ENCODE measurements around the gene RPP25L. TPM values are rescaled to one million over a fixed set of nuclear protein-coding genes. Genes with fewer than 3 reads are reported as not detected.

Gene RPP25L, protein sequence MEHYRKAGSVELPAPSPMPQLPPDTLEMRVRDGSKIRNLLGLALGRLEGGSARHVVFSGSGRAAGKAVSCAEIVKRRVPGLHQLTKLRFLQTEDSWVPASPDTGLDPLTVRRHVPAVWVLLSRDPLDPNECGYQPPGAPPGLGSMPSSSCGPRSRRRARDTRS
- 10 to 100 TPM in 2 of 4 donors, 1 to 10 TPM in 2; 3.0 to 65.5 (median 22.1) TPM for total RNA-seq

DNA sequence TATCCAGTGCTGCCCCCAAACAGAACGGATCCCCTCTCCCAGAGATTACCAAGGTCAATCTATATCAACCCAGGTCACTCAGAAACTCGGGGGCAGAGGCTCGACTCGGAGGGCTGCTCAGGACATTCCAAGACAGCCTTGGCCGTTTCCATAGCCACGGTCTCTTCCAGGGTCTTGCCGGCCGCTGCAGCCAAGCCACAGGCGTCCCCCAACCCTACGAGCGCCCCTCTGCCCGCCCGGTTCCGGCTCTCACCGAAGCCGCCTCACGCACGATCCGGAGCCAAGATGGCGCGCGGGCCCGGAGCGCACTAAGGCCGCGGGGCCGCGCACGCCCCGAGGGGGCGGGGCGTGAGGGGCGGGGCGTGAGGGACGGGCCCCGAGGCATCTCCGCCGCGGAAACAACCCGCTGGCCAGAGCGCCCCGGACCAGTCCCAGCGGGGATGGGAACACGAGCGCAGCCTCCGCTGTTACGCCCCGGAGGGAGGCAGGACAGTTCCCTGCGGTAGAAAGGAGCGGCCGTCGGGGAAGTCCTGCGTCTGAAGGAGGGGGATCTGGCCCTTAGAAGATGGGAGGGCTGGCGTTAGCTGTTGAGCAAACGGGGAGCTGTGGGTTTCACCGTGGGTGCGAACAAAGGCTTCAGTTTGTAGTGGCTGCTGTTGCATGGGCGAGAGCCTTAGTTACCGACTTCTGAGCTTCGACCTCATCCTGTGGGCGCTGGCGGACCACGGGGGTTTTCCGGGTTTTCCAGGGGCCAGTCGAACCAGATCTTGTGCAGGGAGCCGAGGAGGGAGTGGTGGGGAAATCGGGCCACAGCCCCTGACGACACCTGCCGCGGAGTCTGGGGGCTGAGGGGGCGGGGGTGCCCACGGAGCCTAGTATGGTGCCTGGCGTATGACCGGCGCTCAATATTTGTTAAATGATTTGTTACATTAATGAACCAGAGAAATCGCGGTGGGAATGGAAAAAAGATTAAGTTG is at the start of gene RPP25L:
Gene RPP25L, minus strand, starts transcription at position 287 of the 977 bp plus-strand sequence. CDS start 801 bp downstream, outside the sequence.
- H3K4me3 ChIP-seq = peak within 1 kb of the TSS; percentile 44 to 86 (median 61)
- TF ChIP-seq POLR2AphosphoS5 (IDR thresholded peaks at IDR 0.05) = peak; percentile 87 to 98 (median 96)
- peak; percentile 84 for TF ChIP-seq POLR2A (IDR thresholded peaks at IDR 0.05)
- TF ChIP-seq EP300 (IDR thresholded peaks at IDR 0.05; ENCODE audit: low read depth) = no peak
- peak within 1 kb of the TSS; percentile 84 to 93 (median 88) for H3K27ac ChIP-seq
- in situ Hi-C loops (cut with MboI; ENCODE audit: low pct_ligation_motif_present in 1 of 4, low pct_unique_long_range_greater_than_20kb in 1 of 4, low sequenced_read_pairs in 3 of 4) = no loop called here
- intact Hi-C loops (cut with DNase I; ENCODE audit: low total_unique reads) = no loop called here
- peaks cover 3 to 23% (median 17%) of the 10 kb centered on the region in 4 donors for H3K4me1 ChIP-seq
- H3K27me3 ChIP-seq = no peaks in the 10 kb centered on the region
- peaks cover 0 to 6% (median 2%) of the 10 kb centered on the region in 4 donors for H3K36me3 ChIP-seq
- WGBS, 2 donors (ENCODE audit: low coverage in 1 of 2) = 0% methylated on average over 2 to 64 of the region's 77 CpGs
- H3K9me3 ChIP-seq = no peaks in the 10 kb centered on the region
- DNase-seq = peak; percentile 90

DNA sequence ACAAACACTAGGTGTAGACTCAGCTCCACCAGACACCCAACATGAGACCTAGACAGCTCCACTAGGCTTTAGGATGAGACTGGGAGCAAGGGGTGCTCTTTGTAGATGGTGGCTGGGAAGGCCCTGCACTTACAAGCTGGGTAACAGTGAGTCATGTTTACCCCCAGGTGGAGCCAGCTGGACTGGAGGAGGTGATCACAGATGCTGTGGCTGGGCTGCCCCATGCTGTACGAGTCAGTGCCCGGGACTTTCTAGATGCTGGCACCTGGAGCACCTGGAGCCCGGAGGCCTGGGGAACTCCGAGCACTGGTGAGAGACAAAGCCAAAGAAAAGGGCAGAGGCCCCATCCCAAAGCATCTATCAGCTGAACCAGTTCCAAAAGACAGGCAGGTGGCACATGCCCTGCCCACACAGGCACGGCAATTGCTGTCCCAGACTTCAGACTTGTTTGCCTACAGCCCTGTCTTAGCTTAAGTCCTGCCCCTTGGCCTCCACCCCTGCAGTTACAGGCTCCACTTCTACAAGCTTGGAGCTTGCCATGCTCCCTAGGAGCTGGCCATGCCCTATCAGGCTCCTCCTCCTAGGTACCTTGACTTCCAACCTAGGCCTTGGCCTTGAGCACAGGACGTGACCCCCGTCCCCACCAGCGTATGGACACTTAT is 47.8 kb upstream of the RPP25L start:
- Histone ChIP-seq H3K27ac (peak overlapping the region in 1 of 4 donors; percentile 3), H3K9me3 (no peaks in the 10 kb centered on the region), H3K4me3 (no peak overlapping the region), H3K36me3 (no peaks in the 10 kb centered on the region), H3K27me3 (no peaks in the 10 kb centered on the region), H3K4me1 (peaks cover 8 to 20% (median 15%) of the 10 kb centered on the region in 4 donors)
- DNase-seq = peak; percentile 37
- 57 to 80% methylated on average over 3 to 7 of the region's 8 CpGs for WGBS, 2 donors (ENCODE audit: low coverage in 1 of 2)
- intact Hi-C loops (cut with DNase I; ENCODE audit: low total_unique reads) (loop anchor here (10.0 kb wide), 1 partner anchor 425 kb away; no protein-coding TSS in a partner anchor), in situ Hi-C loops (cut with MboI; ENCODE audit: low pct_ligation_motif_present in 1 of 4, low pct_unique_long_range_greater_than_20kb in 1 of 4, low sequenced_read_pairs in 3 of 4) (no loop called here)
- no peak for TF ChIP-seq POLR2A (IDR thresholded peaks at IDR 0.05)
- no peak for TF ChIP-seq EP300 (IDR thresholded peaks at IDR 0.05; ENCODE audit: low read depth)
- TF ChIP-seq POLR2AphosphoS5 (IDR thresholded peaks at IDR 0.05) = no peak
- TF ChIP-seq, protein P1, sequence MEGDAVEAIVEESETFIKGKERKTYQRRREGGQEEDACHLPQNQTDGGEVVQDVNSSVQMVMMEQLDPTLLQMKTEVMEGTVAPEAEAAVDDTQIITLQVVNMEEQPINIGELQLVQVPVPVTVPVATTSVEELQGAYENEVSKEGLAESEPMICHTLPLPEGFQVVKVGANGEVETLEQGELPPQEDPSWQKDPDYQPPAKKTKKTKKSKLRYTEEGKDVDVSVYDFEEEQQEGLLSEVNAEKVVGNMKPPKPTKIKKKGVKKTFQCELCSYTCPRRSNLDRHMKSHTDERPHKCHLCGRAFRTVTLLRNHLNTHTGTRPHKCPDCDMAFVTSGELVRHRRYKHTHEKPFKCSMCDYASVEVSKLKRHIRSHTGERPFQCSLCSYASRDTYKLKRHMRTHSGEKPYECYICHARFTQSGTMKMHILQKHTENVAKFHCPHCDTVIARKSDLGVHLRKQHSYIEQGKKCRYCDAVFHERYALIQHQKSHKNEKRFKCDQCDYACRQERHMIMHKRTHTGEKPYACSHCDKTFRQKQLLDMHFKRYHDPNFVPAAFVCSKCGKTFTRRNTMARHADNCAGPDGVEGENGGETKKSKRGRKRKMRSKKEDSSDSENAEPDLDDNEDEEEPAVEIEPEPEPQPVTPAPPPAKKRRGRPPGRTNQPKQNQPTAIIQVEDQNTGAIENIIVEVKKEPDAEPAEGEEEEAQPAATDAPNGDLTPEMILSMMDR (IDR thresholded peaks at IDR 0.05) = no peak

DNA sequence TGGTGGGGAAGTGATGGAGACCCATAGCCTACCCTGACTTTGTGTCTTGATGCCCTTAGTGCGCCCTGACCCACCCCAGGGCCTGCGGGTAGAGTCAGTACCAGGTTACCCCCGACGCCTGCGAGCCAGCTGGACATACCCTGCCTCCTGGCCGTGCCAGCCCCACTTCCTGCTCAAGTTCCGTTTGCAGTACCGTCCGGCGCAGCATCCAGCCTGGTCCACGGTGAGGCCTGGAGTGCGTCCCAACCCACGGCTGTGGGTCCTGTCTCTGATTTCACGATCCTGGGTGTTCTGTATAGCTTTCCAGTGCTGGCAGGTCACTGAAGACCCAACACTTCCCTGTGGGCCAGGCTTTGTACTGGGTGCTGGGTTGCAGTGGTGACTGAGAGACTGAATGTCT is 46.6 kb upstream of the RPP25L start:
- DNase-seq = no peak
- Histone ChIP-seq H3K27ac (no peak overlapping the region), H3K36me3 (no peaks in the 10 kb centered on the region), H3K9me3 (no peaks in the 10 kb centered on the region), H3K4me1 (peaks cover 6 to 24% (median 17%) of the 10 kb centered on the region in 4 donors), H3K4me3 (no peak overlapping the region), H3K27me3 (no peaks in the 10 kb centered on the region)
- intact Hi-C loops (cut with DNase I; ENCODE audit: low total_unique reads) (loop anchor here (10.0 kb wide), 1 partner anchor 426 kb away; no protein-coding TSS in a partner anchor), in situ Hi-C loops (cut with MboI; ENCODE audit: low pct_ligation_motif_present in 1 of 4, low pct_unique_long_range_greater_than_20kb in 1 of 4, low sequenced_read_pairs in 3 of 4) (no loop called here)
- no peak for TF ChIP-seq POLR2AphosphoS5 (IDR thresholded peaks at IDR 0.05)
- no peak for TF ChIP-seq POLR2A (IDR thresholded peaks at IDR 0.05)
- TF ChIP-seq EP300 (IDR thresholded peaks at IDR 0.05; ENCODE audit: low read depth) = no peak
- TF ChIP-seq, protein P1 (IDR thresholded peaks at IDR 0.05) = no peak
- 87% methylated on average over 14 of the region's 14 CpGs; no CpG with 5 or more reads in 1 of the 2 donors for WGBS, 2 donors (ENCODE audit: low coverage in 1 of 2)

DNA sequence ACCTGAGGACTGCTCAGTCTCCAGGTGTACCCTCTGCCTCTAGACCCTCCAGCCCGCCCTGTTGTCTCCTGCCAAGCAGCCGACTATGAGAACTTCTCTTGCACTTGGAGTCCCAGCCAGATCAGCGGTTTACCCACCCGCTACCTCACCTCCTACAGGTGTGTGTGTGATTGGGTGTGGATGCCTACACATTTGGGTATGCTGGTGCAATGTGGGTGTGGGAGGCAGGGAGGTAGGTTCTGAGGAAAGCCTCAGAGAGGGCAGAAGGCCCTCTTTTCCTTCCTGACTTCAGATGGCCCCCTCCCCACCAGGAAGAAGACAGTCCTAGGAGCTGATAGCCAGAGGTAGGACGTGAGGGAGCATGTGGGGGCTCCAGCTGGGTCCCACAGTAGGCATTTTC is 45.1 kb upstream of the RPP25L start:
- no peak overlapping the region for H3K4me3 ChIP-seq
- TF ChIP-seq POLR2AphosphoS5 (IDR thresholded peaks at IDR 0.05) (no peak), EP300 (IDR thresholded peaks at IDR 0.05; ENCODE audit: low read depth) (no peak), POLR2A (IDR thresholded peaks at IDR 0.05) (no peak)
- TF ChIP-seq, protein P1 (IDR thresholded peaks at IDR 0.05) = no peak
- H3K27me3 ChIP-seq = no peaks in the 10 kb centered on the region
- H3K27ac ChIP-seq = no peak overlapping the region
- no peak for DNase-seq
- in situ Hi-C loops (cut with MboI; ENCODE audit: low pct_ligation_motif_present in 1 of 4, low pct_unique_long_range_greater_than_20kb in 1 of 4, low sequenced_read_pairs in 3 of 4) = no loop called here
- 94% methylated on average over 5 of the region's 5 CpGs; no CpG with 5 or more reads in 1 of the 2 donors for WGBS, 2 donors (ENCODE audit: low coverage in 1 of 2)
- no peaks in the 10 kb centered on the region for H3K9me3 ChIP-seq
- H3K36me3 ChIP-seq = no peaks in the 10 kb centered on the region
- H3K4me1 ChIP-seq = peaks cover 18 to 38% (median 30%) of the 10 kb centered on the region in 4 donors
- intact Hi-C loops (cut with DNase I; ENCODE audit: low total_unique reads) = loop anchor here (10.0 kb wide), 1 partner anchor 428 kb away; no protein-coding TSS in a partner anchor

All from transverse colon (tissue), 4 donors.